ENCODE results near the gene DDTL. TPM values are rescaled to one million over a fixed set of nuclear protein-coding genes. Genes with fewer than 3 reads are reported as not detected.
A peak's percentile ranks its signal among the peaks of the same experiment; 100 is the strongest.

The DDTL gene
- total RNA-seq, 1 donor from 2014 or later, result 3.7 TPM

DNA sequence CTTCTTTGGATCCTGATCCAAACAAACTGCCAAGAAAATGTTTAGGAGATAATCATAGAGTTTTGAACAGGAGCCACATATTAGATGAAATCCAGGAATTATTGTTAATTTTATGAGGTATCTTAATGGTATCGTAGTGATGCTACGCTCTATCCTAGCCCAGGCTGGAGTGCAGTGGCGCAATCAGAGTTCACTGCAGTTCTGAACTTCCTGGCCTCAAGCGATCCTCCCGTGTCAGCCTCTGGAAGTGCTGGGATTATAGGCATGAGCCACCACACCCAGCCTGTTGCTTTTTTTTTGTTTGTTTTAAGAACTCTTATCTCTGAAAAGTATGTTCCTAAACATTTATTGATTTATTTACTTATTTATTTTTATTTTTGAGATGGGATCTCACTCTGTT is 36.2 kb downstream of the DDTL start:
- DNase-seq (ENCODE audit: low spot score in 2 of 2), result no peak
- FAIRE-seq, result no peak

DNA sequence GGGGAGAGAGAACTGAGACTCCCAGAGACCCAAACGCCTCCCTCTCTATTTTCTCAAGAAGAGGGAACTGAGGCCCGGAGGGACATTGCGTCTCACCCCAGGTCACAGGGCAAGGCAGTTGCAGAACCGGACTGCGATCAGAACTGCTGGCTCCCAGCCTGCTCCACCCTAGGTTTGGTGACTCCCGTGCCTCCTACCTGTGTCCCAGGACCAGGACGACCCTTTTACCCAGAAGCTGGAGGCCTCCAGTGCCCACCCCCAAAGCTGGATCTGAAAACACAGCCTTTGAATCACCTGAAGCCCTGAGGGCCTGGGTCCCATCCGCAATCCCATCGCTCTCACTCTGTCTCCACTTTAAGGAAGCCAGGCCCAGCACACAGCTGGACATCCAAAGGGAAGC is 37.2 kb downstream of the DDTL start:
- FAIRE-seq (no peak), DNase-seq (ENCODE audit: low spot score in 2 of 2) (no peak)

GRCh38 chr22:24005201-24005600 is 38.5 kb downstream of the DDTL start, which contains the start of gene GSTT4:
TSS of gene GSTT4 (minus strand) at chr22:24005453. CDS start at chr22:24005356, 97 bp downstream.
- DNase-seq (ENCODE audit: low spot score in 2 of 2), result peak; percentile 33 to 45
- no peak for FAIRE-seq

GRCh38 chr22:24006207-24006913 is 39.7 kb downstream of the DDTL start:
- FAIRE-seq (no peak), DNase-seq (ENCODE audit: low spot score in 2 of 2) (no peak)

DNA sequence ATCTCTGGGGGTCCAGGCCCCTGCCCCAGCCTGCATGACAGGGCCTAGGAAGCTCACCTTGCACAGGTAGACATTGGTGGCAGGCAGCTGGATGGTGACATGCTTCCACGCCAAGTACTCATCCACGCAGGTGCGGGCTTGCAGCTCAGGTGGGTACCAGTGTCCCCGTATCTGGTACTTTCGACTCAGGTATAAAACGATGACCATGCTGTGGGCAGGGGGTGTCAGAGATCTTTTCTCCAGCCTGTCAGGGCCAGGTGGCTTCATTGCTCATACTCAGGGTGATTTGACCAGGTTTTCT is 40.2 kb downstream of the DDTL start:
- FAIRE-seq, result no peak
- DNase-seq (ENCODE audit: low spot score in 2 of 2), result peak in 1 of 2 donors; percentile 25

GRCh38 chr22:24007253-24008021 is 40.7 kb downstream of the DDTL start:
- FAIRE-seq (no peak), DNase-seq (ENCODE audit: low spot score in 2 of 2) (no peak)

- FAIRE-seq, result no peak
These were observed 41.3 kb downstream of the DDTL start for GRCh38 chr22:24008022-24008283.

GRCh38 chr22:24008381-24009226 is 41.9 kb downstream of the DDTL start:
- FAIRE-seq (no peak), DNase-seq (ENCODE audit: low spot score in 2 of 2) (no peak)

More at GRCh38 chr22:24008022-24008283, 41.3 kb downstream of the DDTL start:
- DNase-seq (ENCODE audit: low spot score in 2 of 2), result no peak

DNA sequence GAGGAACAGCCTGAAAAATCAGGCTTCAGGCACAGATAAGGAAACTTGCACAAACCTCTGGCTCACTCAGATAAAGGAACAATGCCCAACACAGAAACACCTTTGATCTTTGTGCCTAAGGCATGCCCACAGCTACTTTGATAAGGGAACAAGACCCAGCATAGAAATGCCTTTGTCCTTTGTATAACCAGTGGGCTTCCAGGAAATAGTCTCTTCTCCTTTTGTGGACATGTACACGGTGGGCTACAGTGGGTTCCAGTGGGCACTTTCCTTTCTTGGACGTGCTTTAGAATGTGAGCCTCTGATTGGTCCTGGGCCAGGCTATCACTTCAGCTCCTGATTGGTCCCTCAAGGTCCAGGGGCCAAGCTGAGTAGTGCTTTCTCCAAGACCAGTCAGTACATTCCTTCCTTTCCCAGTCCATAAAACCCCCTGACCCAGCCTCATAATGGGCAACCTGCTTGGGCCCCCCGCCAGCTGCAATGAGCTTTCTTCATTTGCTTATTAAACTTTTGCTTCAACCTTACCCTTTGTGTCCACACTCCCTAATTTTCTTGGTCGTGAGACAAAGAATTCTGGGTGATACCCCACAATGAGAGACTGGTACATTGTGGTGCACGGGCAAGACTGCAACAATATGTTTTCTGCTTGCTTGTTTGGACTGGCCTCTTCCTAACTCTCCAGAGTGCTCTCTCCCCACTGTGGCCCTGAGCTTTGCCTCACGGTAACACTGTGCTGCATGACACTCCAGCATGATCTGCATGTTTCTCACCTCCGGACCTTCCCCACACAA is 42.7 kb downstream of the DDTL start:
- FAIRE-seq (no peak), DNase-seq (ENCODE audit: low spot score in 2 of 2) (no peak)

GRCh38 chr22:24010018-24010391 is 43.3 kb downstream of the DDTL start:
- FAIRE-seq (no peak), DNase-seq (ENCODE audit: low spot score in 2 of 2) (no peak)

DNA sequence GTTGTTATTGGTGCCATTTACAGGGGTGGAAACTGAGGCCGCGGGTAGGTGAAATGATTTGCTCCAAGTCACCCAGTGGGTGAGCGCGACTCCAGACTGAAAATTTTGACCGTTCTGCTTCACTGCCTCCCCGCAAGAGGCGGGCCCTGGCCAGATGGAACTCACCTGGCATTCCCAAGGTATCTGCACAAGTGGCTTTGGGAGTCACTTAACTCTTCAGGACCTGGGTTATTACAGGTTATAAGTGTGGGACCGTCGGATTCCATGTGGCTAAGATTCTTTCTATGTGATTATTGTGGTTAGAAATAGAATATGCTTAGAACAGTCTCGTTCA is 45.0 kb downstream of the DDTL start:
- FAIRE-seq, result no peak
- DNase-seq (ENCODE audit: low spot score in 2 of 2), result peak in 1 of 2 donors; percentile 16

GRCh38 chr22:24016156-24016555 is 49.5 kb downstream of the DDTL start:
- FAIRE-seq (no peak), DNase-seq (ENCODE audit: low spot score in 2 of 2) (no peak)

DNA sequence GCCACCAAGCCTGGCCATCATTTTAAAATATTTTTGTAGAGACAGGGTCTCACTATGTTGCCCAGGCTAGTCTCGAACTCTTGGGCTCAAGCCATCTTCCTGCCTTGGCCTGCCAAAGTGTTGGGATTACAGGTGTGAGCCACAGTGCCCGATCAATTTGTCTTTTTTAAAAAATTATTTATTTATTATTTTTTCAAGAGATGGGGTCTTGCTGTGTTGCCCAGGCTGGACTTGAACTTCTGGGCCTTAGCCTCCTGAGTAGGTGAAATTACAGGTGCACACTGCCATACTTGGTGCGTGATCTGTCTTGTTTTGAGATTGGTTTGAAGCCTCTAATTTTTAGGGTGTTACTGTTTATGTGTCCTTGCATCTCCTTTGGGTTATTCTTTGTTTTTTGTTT is 54.6 kb downstream of the DDTL start:
- FAIRE-seq, result no peak
- no peak for DNase-seq (ENCODE audit: low spot score in 2 of 2)

Other genes with a start within 250 kb of the DDTL start
- 3.7 TPM for gene ZNF70, start 215.8 kb upstream of the DDTL start, total RNA-seq
- not detected for gene VPREB3, start 212.5 kb upstream of the DDTL start, total RNA-seq
- gene C22orf15, start 203.9 kb upstream of the DDTL start, total RNA-seq, result not detected
- gene CHCHD10, start 198.9 kb upstream of the DDTL start, total RNA-seq, result 5.3 TPM
- 18.8 TPM for gene MMP11, start 194.0 kb upstream of the DDTL start, total RNA-seq
- gene SMARCB1, start 179.9 kb upstream of the DDTL start, total RNA-seq, result 25.7 TPM
- 0.82 TPM for gene DERL3, start 127.9 kb upstream of the DDTL start, total RNA-seq
- gene SLC2A11, start 109.0 kb upstream of the DDTL start, total RNA-seq, result 11.4 TPM
- gene MIF, start 72.5 kb upstream of the DDTL start, total RNA-seq, result 128 TPM
- 2.0 TPM for gene GSTT2B, start 5.7 kb upstream of the DDTL start, total RNA-seq
- 24.9 TPM for gene DDT, start 7.6 kb downstream of the DDTL start, total RNA-seq
- gene GSTT2, start 13.2 kb downstream of the DDTL start, total RNA-seq, result 0.41 TPM
- gene GSTT4, start 38.6 kb downstream of the DDTL start, total RNA-seq, result not detected
- gene CABIN1, start 44.4 kb downstream of the DDTL start, total RNA-seq, result 30.2 TPM
- under 0.01 TPM for gene SUSD2, start 214.6 kb downstream of the DDTL start, total RNA-seq